HEK293 (cell line): ENCODE results near the gene PET100.

Source experiments
- CTCF ChIA-PET: fragments of 350-600 bp; formaldehyde crosslinking; extraction: SDS; loops from one replicate; lab custom pipeline; 2021; ENCODE audit warnings: antibody characterized with exemption; lab: Yijun Ruan, JAX
- POLR2A ChIA-PET: fragments of 300-600 bp; formaldehyde crosslinking; extraction: SDS; loops from one replicate; lab custom pipeline; 2020; ENCODE audit warnings: antibody characterized with exemption, inconsistent platforms; lab: Yijun Ruan, JAX
- H3K27ac ChIP-seq: fragments of 200-500 bp; sonication (Bioruptor generic); 2 replicates; pipeline ENCODE4 v1.5.1; 2014; ENCODE audit warnings: low read depth, low read length, control low read depth, inconsistent platforms; ENCODE audit errors: extremely low read depth
- H3K36me3 ChIP-seq, 2 experiments: fragments of 200-500 bp in 1 of 2; sonication (Bioruptor generic) in 1 of 2; 1 replicate in 1 of 2; 2 replicates in 1 of 2; pipeline ENCODE4 v1.5.1; 2014 to 2017; ENCODE audit warnings: inconsistent platforms in 2 of 2, low read length in 2 of 2; ENCODE audit not compliant: control insufficient read depth in 2 of 2, insufficient read depth in 1 of 2
- H3K4me1 ChIP-seq: fragments of 200-500 bp; sonication (Bioruptor generic); 2 replicates; pipeline ENCODE4 v1.5.1; 2014; ENCODE audit warnings: mild to moderate bottlenecking, low read length, inconsistent platforms; ENCODE audit not compliant: control insufficient read depth, insufficient read depth
- H3K4me3 ChIP-seq: 2 replicates; pipeline ENCODE4 v1.5.1; 2011; ENCODE audit warnings: low read depth, mild to moderate bottlenecking, control low read depth, low read length, moderate library complexity
- H3K9me3 ChIP-seq: fragments of 200-500 bp; sonication (Bioruptor generic); 2 replicates; pipeline ENCODE4 v1.5.1; 2014; ENCODE audit warnings: low read depth, low read length, inconsistent platforms; ENCODE audit not compliant: control insufficient read depth, insufficient read depth
- EGR2 ChIP-seq: fragments of 450-650 bp; formaldehyde crosslinking; IDR thresholded peaks from 2 replicates; pipeline ENCODE4 v1.5.1; 2016; ENCODE audit warnings: low read depth, missing biosample characterization, missing genetic modification characterization
- KLF8 ChIP-seq: fragments of 450-650 bp; formaldehyde crosslinking; IDR thresholded peaks from 2 replicates; pipeline ENCODE4 v1.5.1; 2016; ENCODE audit warnings: missing biosample characterization, missing genetic modification characterization
- OSR2 ChIP-seq: fragments of 450-650 bp; formaldehyde crosslinking; IDR thresholded peaks from 2 replicates; pipeline ENCODE4 v1.5.1; 2016; ENCODE audit warnings: missing biosample characterization, missing genetic modification characterization
- SCRT2 ChIP-seq: fragments of 450-650 bp; formaldehyde crosslinking; IDR thresholded peaks from 2 replicates; pipeline ENCODE4 v1.5.1; 2016; ENCODE audit warnings: missing biosample characterization, missing genetic modification characterization
- SP7 ChIP-seq: fragments of 450-650 bp; formaldehyde crosslinking; IDR thresholded peaks from 2 replicates; pipeline ENCODE4 v1.5.1; 2016; ENCODE audit warnings: missing biosample characterization, missing genetic modification characterization
- ZBTB7A ChIP-seq: fragments of 450-650 bp; formaldehyde crosslinking; IDR thresholded peaks from 2 replicates; pipeline ENCODE4 v1.5.1; 2016; ENCODE audit warnings: low read depth, missing biosample characterization, missing genetic modification characterization
- ZFP3 ChIP-seq: fragments of 450-650 bp; formaldehyde crosslinking; IDR thresholded peaks from 2 replicates; pipeline ENCODE4 v1.5.1; 2016; ENCODE audit warnings: low read depth, missing biosample characterization, missing genetic modification characterization
- ZFP41 ChIP-seq: fragments of 450-650 bp; formaldehyde crosslinking; IDR thresholded peaks from 2 replicates; pipeline ENCODE4 v1.5.1; 2016; ENCODE audit warnings: missing biosample characterization, missing genetic modification characterization, borderline replicate concordance
- ZFP69B ChIP-seq: fragments of 450-650 bp; formaldehyde crosslinking; IDR thresholded peaks from 2 replicates; pipeline ENCODE4 v1.5.1; 2016; ENCODE audit warnings: missing biosample characterization, missing genetic modification characterization
- ZNF10 ChIP-seq: fragments of 450-650 bp; formaldehyde crosslinking; IDR thresholded peaks from 2 replicates; pipeline ENCODE4 v1.5.1; 2017; ENCODE audit warnings: missing biosample characterization, missing genetic modification characterization
- ZNF121 ChIP-seq: fragments of 450-650 bp; formaldehyde crosslinking; IDR thresholded peaks from 2 replicates; pipeline ENCODE4 v1.5.1; 2016; ENCODE audit warnings: missing biosample characterization, missing genetic modification characterization
- ZNF140 ChIP-seq: fragments of 450-650 bp; formaldehyde crosslinking; IDR thresholded peaks from 2 replicates; pipeline ENCODE4 v1.5.1; 2016; ENCODE audit warnings: missing biosample characterization, missing genetic modification characterization
- ZNF184 ChIP-seq: fragments of 450-650 bp; IDR thresholded peaks from 2 replicates; pipeline ENCODE4 v1.5.1; 2018; ENCODE audit warnings: missing biosample characterization, mild to moderate bottlenecking, missing genetic modification characterization
- ZNF2 ChIP-seq: fragments of 450-650 bp; formaldehyde crosslinking; IDR thresholded peaks from 2 replicates; pipeline ENCODE4 v1.5.1; 2016; ENCODE audit warnings: missing biosample characterization, missing genetic modification characterization
- ZNF239 ChIP-seq: fragments of 450-650 bp; formaldehyde crosslinking; IDR thresholded peaks from 2 replicates; pipeline ENCODE4 v1.5.1; 2016; ENCODE audit warnings: missing biosample characterization, missing genetic modification characterization
- ZNF302 ChIP-seq: fragments of 450-650 bp; formaldehyde crosslinking; IDR thresholded peaks from 2 replicates; pipeline ENCODE4 v1.5.1; 2016; ENCODE audit warnings: missing biosample characterization, missing genetic modification characterization, low read depth
- ZNF521 ChIP-seq: fragments of 450-650 bp; formaldehyde crosslinking; IDR thresholded peaks from 2 replicates; pipeline ENCODE4 v1.5.1; 2017; ENCODE audit warnings: missing biosample characterization, mild to moderate bottlenecking, missing genetic modification characterization
- ZNF555 ChIP-seq: fragments of 450-650 bp; formaldehyde crosslinking; conservative IDR thresholded peaks from 2 replicates; pipeline ENCODE4 v1.5.1; 2017; ENCODE audit warnings: missing biosample characterization, mild to moderate bottlenecking, missing genetic modification characterization, inconsistent platforms
- ZNF670 ChIP-seq: fragments of 450-650 bp; formaldehyde crosslinking; IDR thresholded peaks from 2 replicates; pipeline ENCODE4 v1.5.1; 2016; ENCODE audit warnings: missing biosample characterization, missing genetic modification characterization, low read depth
- ZSCAN30 ChIP-seq: fragments of 450-650 bp; IDR thresholded peaks from 2 replicates; pipeline ENCODE4 v1.5.1; 2018; ENCODE audit warnings: missing biosample characterization, mild to moderate bottlenecking, missing genetic modification characterization, moderate library complexity
- ZXDB ChIP-seq: fragments of 450-650 bp; formaldehyde crosslinking; IDR thresholded peaks from 2 replicates; pipeline ENCODE4 v1.5.1; 2016; ENCODE audit warnings: missing biosample characterization, missing genetic modification characterization
- TF ChIP-seq, protein P1 (sequence below): fragments of 450-650 bp; formaldehyde crosslinking; IDR thresholded peaks from 2 replicates; pipeline ENCODE4 v1.5.1; 2017; ENCODE audit warnings: missing biosample characterization, missing genetic modification characterization
- TF ChIP-seq, protein P2 (sequence below): fragments of 450-650 bp; formaldehyde crosslinking; IDR thresholded peaks from 2 replicates; pipeline ENCODE4 v1.5.1; 2016; ENCODE audit warnings: missing biosample characterization, missing genetic modification characterization
- TF ChIP-seq, protein P3 (sequence below): fragments of 450-650 bp; formaldehyde crosslinking; IDR thresholded peaks from 2 replicates; pipeline ENCODE4 v1.5.1; 2016; ENCODE audit warnings: missing biosample characterization, missing genetic modification characterization
- TF ChIP-seq, protein P4 (sequence below): fragments of 450-650 bp; formaldehyde crosslinking; IDR thresholded peaks from 2 replicates; pipeline ENCODE4 v1.5.1; 2016; ENCODE audit warnings: missing biosample characterization, missing genetic modification characterization

Gene PET100

DNA sequence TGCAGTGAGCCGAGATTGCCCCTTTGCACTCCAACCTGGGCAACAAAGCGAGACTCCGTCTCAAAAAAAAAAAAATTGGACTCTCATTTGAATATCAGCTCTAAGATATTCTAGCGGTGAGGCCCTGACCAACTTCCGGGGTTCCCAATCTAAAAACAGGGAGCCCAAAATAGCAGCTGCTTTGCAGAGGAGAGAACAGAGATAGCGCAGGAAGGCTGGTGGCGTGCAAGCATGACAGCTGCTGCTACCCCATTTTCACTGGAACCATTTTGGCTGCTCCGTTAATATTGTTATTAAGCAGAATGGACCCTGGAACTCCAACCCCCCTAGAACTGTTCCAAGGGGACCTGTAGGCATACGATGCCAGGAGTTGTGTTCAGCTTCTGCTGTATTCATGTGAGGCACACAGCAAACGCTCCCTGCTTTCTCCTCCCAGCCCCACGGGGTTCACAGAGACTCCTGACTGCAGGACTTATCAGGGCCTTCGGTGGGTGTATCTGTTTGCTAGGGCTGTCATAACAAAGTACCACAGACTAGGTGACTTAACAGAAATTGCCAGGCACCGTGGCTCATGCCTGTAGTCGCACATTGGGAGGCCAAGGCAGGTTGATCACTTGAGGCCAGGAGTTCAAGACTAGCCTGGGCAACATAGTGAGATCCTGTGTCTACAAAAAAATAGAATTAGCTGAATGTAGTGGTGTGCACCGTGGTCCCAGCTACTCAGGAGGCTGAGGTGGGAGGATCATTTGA lies 18.8 kb downstream of the PET100 start:
- ChIA-PET POLR2A (interaction anchor here (0.6 to 0.8 kb wide), 2 partner anchors 10 to 31 kb away, joined by 3 to 4 read pairs; no protein-coding TSS in a partner anchor), CTCF (interaction anchor here (1.7 to 2.4 kb wide), 2 partner anchors 32 to 80 kb away, joined by 7 to 11 read pairs; partner anchors contain the start of gene TRAPPC5)
- peak; percentile 88 for TF ChIP-seq ZNF121 (tag by site-specific recombination)
- TF ChIP-seq ZXDB, result no peak
- no peak for TF ChIP-seq ZNF302 (tag by site-specific recombination)
- peak; percentile 100 for TF ChIP-seq ZNF239 (tag by site-specific recombination)
- TF ChIP-seq ZBTB7A (tag by site-specific recombination), result no peak
- TF ChIP-seq ZFP41, result no peak
- TF ChIP-seq ZNF140 (tag by site-specific recombination), result no peak

DNA sequence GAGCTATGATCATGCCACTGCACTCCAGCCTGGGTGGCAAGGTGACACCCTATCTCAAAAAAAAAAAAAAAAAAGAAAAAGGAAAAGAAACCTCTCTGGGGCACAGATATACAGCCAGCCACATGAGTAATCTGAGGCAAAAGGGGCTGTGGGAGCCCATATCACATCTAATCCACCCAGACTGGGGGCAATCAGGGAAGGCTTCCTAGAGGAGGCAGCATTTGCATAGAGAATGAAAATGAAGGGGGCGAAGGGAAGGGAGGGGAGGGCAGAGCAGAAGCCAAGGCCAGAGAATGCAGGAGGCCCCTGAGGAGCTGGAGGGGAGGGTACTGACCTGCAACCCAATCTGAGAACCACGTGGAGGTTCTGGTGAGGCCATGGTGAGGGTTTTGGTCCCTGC lies 20.6 kb downstream of the PET100 start:
- Histone ChIP-seq H3K4me1 (no peaks in the 10 kb centered on the region), H3K9me3 (no peaks in the 10 kb centered on the region), H3K4me3 (no peak overlapping the region), H3K36me3 (no peaks in the 10 kb centered on the region), H3K27ac (no peak overlapping the region)
- no peak for TF ChIP-seq ZNF555 (tag by site-specific recombination)
- POLR2A ChIA-PET, result interaction anchor here (0.5 kb wide), 1 partner anchor 21 kb away, joined by 3 read pairs; the partner anchor contains the start of genes PET100 and XAB2
- CTCF ChIA-PET, result interaction anchor here (0.6 to 3.4 kb wide), 5 partner anchors 31 to 568 kb away, joined by 3 to 14 read pairs (median 7); partner anchors contain the start of gene TRAPPC5

More for the DNA sequence above, 18.8 kb downstream of the PET100 start:
- Histone ChIP-seq H3K27ac (no peak overlapping the region), H3K9me3 (no peaks in the 10 kb centered on the region), H3K36me3 (peaks cover 0 to 4% of the 10 kb centered on the region in 2 experiments; a peak in 1 of 3 replicates), H3K4me3 (no peak overlapping the region), H3K4me1 (no peaks in the 10 kb centered on the region)

DNA sequence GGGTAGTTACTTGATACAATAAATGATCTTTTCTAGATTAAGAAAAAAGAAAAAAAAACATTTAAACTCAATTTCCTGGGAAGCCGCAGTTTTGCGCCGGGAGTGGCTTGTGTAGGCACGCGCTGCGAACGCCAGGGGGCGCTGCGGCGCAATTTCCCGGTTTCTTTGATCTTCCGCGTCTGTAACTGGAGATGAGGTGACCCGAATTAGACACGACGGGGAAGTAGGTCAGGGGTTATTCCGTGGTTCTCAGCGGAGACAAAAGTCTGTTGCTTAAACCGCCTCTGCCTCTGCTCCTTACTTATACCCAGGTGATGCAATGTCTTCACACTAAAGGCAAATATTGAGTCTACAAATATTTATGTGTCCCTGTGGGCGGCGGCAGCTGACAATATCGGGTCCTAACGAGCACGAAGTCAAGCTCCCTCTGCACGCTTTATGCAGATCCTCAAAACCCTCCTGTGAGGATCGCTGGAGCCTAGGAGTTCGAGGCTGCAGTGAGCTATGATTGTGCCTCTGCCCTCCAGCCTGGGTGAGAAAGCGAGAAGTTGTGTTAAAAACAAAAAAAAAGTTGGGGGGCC lies 22.6 kb downstream of the PET100 start:
- H3K36me3 ChIP-seq, result no peaks in the 10 kb centered on the region
- no peaks in the 10 kb centered on the region for H3K9me3 ChIP-seq
- CTCF ChIA-PET, result interaction anchor here (0.5 to 3.4 kb wide), 17 partner anchors 9 to 298 kb away, joined by 3 to 14 read pairs (median 4); partner anchors contain the start of genes CAMSAP3, MCEMP1 and TRAPPC5
- POLR2A ChIA-PET, result interaction anchor here (0.6 kb wide), 1 partner anchor 66 kb away, joined by 7 read pairs; no protein-coding TSS in a partner anchor
- no peaks in the 10 kb centered on the region for H3K4me1 ChIP-seq
- H3K27ac ChIP-seq, result no peak overlapping the region; the same call in 1 of the 2 replicates
- H3K4me3 ChIP-seq, result peak overlapping the region; percentile 16; the same call in 1 of the 2 replicates
- TF ChIP-seq ZNF521 (tag by site-specific recombination), result no peak
- TF ChIP-seq ZNF184 (tag by site-specific recombination), result no peak
- TF ChIP-seq, protein P1, sequence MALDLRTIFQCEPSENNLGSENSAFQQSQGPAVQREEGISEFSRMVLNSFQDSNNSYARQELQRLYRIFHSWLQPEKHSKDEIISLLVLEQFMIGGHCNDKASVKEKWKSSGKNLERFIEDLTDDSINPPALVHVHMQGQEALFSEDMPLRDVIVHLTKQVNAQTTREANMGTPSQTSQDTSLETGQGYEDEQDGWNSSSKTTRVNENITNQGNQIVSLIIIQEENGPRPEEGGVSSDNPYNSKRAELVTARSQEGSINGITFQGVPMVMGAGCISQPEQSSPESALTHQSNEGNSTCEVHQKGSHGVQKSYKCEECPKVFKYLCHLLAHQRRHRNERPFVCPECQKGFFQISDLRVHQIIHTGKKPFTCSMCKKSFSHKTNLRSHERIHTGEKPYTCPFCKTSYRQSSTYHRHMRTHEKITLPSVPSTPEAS (tag by site-specific recombination), result no peak
- TF ChIP-seq, protein P2, sequence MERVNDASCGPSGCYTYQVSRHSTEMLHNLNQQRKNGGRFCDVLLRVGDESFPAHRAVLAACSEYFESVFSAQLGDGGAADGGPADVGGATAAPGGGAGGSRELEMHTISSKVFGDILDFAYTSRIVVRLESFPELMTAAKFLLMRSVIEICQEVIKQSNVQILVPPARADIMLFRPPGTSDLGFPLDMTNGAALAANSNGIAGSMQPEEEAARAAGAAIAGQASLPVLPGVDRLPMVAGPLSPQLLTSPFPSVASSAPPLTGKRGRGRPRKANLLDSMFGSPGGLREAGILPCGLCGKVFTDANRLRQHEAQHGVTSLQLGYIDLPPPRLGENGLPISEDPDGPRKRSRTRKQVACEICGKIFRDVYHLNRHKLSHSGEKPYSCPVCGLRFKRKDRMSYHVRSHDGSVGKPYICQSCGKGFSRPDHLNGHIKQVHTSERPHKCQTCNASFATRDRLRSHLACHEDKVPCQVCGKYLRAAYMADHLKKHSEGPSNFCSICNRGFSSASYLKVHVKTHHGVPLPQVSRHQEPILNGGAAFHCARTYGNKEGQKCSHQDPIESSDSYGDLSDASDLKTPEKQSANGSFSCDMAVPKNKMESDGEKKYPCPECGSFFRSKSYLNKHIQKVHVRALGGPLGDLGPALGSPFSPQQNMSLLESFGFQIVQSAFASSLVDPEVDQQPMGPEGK, result peak; percentile 63
- TF ChIP-seq EGR2 (tag by site-specific recombination), result peak; percentile 52
- TF ChIP-seq SCRT2 (tag by site-specific recombination), result peak; percentile 59
- 0 out of 2 replicates have a peak, but pooled peaks have one; percentile 30 for TF ChIP-seq ZNF10 (tag by site-specific recombination)
- TF ChIP-seq ZFP3 (tag by site-specific recombination), result peak; percentile 45; the same call in 1 of the 2 replicates
- peak; percentile 84 for TF ChIP-seq SP7 (tag by site-specific recombination)
- TF ChIP-seq ZNF670 (tag by site-specific recombination), result no peak
- peak; percentile 62; the same call in 1 of the 2 replicates for TF ChIP-seq ZSCAN30 (tag by site-specific recombination)
- TF ChIP-seq, protein P3, sequence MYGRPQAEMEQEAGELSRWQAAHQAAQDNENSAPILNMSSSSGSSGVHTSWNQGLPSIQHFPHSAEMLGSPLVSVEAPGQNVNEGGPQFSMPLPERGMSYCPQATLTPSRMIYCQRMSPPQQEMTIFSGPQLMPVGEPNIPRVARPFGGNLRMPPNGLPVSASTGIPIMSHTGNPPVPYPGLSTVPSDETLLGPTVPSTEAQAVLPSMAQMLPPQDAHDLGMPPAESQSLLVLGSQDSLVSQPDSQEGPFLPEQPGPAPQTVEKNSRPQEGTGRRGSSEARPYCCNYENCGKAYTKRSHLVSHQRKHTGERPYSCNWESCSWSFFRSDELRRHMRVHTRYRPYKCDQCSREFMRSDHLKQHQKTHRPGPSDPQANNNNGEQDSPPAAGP (tag by site-specific recombination), result peak; percentile 68; the same call in 1 of the 2 replicates
- peak; percentile 42 for TF ChIP-seq OSR2 (tag by site-specific recombination)
- TF ChIP-seq KLF8, result peak; percentile 48; the same call in 1 of the 2 replicates
- TF ChIP-seq ZFP69B (tag by site-specific recombination), result peak; percentile 17; the same call in 1 of the 2 replicates
- TF ChIP-seq, protein P4, sequence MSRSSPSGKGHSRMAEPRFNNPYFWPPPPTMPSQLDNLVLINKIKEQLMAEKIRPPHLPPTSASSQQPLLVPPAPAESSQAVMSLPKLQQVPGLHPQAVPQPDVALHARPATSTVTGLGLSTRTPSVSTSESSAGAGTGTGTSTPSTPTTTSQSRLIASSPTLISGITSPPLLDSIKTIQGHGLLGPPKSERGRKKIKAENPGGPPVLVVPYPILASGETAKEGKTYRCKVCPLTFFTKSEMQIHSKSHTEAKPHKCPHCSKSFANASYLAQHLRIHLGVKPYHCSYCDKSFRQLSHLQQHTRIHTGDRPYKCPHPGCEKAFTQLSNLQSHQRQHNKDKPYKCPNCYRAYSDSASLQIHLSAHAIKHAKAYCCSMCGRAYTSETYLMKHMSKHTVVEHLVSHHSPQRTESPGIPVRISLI (tag by site-specific recombination), result peak; percentile 67; the same call in 1 of the 2 replicates
- peak; percentile 90; the same call in 1 of the 2 replicates for TF ChIP-seq ZNF2 (tag by site-specific recombination)
